DMS79 treated with DMSO at 0.1 percent for 48 hours (cell line): ENCODE measurements around the gene TRIM21.
"Not testable (repeated sequence)": the region's sequence is repeated elsewhere in the genome, so short reads cannot be mapped to it uniquely, and the experiment has no call there.

Experiments used
- DNase-seq: peaks from one replicate; lab custom pipeline; 2025; lab: John Stamatoyannopoulos, UW

TRIM21 gene

GRCh38 chr11:4393209-4393857 is at the start of gene TRIM21:
Gene TRIM21 (minus strand): TSS chr11:4393702. CDS start chr11:4390409, 3,293 bp downstream.
- peak; percentile 86 for DNase-seq

GRCh38 chr11:4441515-4441914 is 48.0 kb upstream of the TRIM21 start:
- DNase-seq: no peak

GRCh38 chr11:4436411-4436810 is 42.9 kb upstream of the TRIM21 start:
- DNase-seq: no peak

- DNase-seq: no peak
These were observed 40.4 kb upstream of the TRIM21 start for GRCh38 chr11:4433856-4434255.

- DNase-seq: no peak
These were observed 36.5 kb upstream of the TRIM21 start for GRCh38 chr11:4430051-4430450.

GRCh38 chr11:4418403-4418802 is 24.9 kb upstream of the TRIM21 start:
- DNase-seq: no peak

DNA sequence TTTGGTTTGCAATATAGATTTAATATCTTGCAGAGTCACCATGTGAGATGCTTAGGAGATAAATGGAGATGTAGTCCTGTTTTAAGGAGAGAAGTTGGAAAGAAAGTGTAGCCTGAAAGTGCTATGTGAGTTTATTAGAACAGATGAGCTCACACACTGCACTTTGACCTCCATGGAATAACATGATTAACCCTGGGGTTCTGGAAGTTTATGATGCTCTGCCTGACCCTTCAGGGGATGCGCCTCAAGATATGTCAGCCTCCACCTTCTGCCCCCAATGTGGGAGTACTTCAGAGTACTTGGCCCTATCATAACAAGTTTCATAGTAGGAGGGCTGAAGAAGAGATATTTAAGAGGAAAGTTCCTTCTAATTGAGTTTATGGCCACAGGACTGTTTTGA is 23.3 kb upstream of the TRIM21 start:
- DNase-seq: no peak

GRCh38 chr11:4416306-4416705 is 22.8 kb upstream of the TRIM21 start:
- no peak for DNase-seq

DNA sequence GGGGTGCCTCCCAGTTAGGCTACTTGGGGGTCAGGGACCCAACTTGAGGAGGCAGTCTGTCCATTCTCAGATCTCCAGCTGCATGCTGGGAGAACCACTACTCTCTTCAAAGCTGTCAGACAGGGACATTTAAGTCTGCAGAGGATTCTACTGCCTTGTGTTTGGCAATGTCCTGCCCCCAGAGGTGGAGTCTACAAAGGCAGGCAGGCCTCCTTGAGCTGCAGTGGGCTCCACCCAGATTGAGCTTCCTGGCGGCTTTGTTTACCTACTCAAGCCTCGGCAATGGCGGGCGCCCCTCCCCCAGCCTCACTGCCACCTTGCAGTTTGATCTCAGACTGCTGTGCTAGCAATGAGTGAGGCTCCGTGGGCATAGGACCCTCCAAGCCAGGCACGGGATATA is 12.7 kb upstream of the TRIM21 start:
- DNase-seq: not testable (repeated sequence)

- no peak for DNase-seq
These were observed 339 bp upstream of the TRIM21 start for GRCh38 chr11:4393858-4394223.

GRCh38 chr11:4388221-4388620 is 5.3 kb downstream of the TRIM21 start:
- no peak for DNase-seq

DNA sequence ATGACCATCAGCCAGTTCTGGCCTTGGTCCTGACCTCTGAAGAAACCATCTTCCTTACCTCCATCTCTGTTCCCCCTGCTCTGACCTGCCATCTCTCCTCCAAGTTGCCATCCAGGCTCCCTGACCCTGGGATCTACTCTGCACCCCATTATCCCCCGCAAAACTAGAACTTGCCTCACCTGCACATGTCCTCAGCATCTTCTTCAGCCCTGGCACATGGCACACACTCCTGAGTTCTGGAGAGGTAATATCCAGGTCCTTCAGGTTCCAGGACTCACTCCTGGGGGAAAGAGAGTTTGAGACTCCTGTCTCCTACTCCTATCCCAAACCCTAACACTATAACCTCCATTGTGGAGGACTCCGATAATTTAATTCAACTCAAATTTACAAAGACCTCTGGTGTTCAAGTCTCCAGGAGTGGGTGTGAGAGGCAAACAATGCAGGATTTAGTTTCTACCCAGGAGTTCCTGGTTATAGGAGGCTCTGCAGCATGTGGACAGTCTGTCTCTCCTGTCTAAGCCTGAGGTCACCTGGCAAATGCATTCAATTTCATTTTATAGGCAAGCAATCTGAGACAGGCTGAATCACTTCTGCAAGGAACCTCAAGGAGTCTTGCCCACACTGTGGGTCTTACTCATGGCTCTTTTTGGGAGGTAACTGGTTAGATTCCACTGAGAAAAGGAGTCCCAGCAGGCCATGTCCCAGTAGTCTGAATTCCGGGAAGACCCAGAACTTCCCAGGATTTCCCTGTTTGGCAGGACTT is 7.3 kb downstream of the TRIM21 start:
- DNase-seq: no peak

- no peak for DNase-seq
These were observed 11.6 kb downstream of the TRIM21 start for GRCh38 chr11:4381901-4382300.

DNA sequence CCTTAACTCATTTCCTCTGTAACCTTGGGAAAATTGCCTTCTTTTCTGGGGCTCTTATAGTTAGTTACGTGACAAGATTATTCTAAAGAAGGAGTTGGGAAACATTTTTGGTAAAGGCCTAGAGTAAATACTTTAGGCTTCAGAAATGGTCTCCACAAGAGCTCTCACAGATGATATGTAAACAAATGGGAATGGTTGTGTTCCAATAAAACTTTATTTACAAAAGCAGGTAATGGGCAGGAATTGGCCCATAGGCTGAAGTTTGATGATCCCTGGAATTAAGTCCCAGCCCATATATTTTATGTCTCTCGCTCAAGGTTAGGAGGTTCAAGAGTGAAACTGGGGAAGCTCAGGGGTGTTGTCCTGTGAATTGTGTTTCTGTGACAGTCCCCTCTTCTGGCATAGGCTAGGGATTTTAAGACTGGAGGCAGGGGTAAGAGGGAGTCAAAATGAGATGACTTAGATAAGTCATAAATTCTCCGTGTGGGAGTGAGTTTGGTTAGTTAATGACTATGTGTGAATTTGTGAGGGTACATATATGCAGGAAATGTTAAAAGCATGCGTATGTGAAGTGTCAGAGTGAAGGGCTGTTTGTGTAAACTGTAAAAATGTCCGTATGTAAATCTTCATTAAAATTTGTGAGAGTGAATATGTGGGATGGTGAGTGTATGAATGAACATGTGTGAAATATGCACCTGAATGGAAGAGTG is 17.9 kb downstream of the TRIM21 start:
- no peak for DNase-seq

DNA sequence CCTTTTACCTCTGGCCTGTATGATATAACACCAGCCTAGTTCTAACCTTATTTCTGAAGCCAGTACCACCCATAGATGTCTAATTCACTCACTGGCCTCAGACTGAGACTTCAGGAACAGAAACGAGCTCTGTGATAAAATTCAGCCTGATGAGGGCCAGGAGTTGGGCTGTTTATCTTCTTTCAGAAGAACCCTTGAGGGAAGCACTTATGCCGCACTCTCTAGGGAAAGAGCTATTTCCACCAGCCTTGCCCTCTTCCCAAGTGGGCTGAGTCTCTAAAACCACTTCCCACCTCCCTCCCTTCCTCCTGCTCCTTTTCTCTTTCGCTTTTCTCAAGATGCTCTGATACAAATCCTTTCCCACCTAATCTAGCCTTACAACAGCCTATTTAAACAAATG is 23.3 kb downstream of the TRIM21 start:
- DNase-seq: no peak

DNA sequence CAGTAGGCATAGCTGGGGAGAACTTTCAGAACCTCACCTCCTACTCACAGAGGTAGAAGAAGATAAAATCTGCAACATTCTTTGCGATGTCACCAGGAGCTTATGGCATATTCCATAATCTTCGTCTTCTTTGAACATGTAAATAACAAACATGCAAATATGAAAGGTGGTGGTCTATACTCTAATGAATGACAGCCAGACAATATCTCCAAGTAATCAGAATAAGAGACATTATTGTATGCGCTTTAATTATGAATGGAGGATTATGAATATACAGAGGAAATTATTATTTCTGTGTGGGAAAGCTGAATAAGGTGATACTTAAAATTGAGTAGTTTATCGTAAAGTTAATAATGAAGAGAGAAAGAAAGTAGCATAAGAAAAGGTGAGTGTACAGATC is 25.2 kb downstream of the TRIM21 start, which contains the start of gene OR52B4:
Gene OR52B4 (minus strand): TSS at position 101 of the 400 bp plus-strand sequence. CDS start 91 bp downstream, at position 10.
- DNase-seq: no peak

DNA sequence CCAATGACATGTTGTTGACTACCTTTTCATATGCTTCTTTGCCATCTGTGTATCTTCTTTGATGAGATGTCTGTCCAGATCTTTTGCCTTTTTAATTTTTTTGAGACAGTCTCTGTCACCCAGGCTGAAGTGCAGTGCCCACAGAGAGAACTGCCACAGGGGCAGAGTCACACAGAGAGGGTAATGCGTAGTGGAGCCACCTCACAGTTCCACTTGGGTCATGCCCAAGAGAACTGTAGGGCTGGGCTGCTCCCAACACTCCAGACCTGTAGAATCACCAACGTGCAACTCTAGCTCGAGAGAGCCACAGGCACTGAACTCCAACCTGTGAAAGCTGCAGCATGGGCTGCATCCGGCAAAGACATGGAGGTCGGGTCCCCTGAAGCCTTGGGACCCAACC is 45.4 kb downstream of the TRIM21 start:
- DNase-seq: not testable (repeated sequence)

GRCh38 chr11:4345366-4345765 is 48.1 kb downstream of the TRIM21 start:
- not testable (repeated sequence) for DNase-seq
